GM12878 (cell line): ENCODE results near the gene NKTR.

Experiments used
- MXI1 ChIP-seq: fragments of 150-350 bp; IDR thresholded peaks from 2 replicates; pipeline ENCODE4 v1.6.1; 2011; ENCODE audit warnings: low read depth, mild to moderate bottlenecking, inconsistent platforms, low read length, improper control_type of control experiment
- RB1 ChIP-seq: fragments of 450-650 bp; formaldehyde crosslinking; IDR thresholded peaks from 2 replicates; pipeline ENCODE4 v1.6.1; 2017; ENCODE audit warnings: mild to moderate bottlenecking, borderline replicate concordance
- SPI1 ChIP-seq: IDR thresholded peaks from 2 replicates; pipeline ENCODE4 v1.6.1; 2011; ENCODE audit warnings: low read depth, mild to moderate bottlenecking, low read length, moderate library complexity, borderline replicate concordance; ENCODE audit not compliant: insufficient read depth
- ZNF217 ChIP-seq: fragments of 450-650 bp; IDR thresholded peaks from 2 replicates; pipeline ENCODE4 v1.6.1; 2017; ENCODE audit warnings: antibody characterized with exemption, mild to moderate bottlenecking
- TF ChIP-seq, protein P1 (sequence below): IDR thresholded peaks from 2 replicates; pipeline ENCODE4 v1.6.1; 2011; ENCODE audit warnings: low read depth, low read length, improper control_type of control experiment, borderline replicate concordance
- TF ChIP-seq, protein P2 (sequence below), 3 experiments: IDR thresholded peaks in 2 of 3; conservative IDR thresholded peaks in 1 of 3; 2 replicates each; pipeline ENCODE4 v1.5.1; 2011; ENCODE audit warnings: low read depth in 3 of 3, low read length in 3 of 3, mild to moderate bottlenecking in 3 of 3, control low read depth in 2 of 3, moderate library complexity in 2 of 3, inconsistent platforms in 1 of 3, mixed read lengths in 1 of 3; ENCODE audit not compliant: control insufficient read depth in 2 of 3, insufficient read depth in 1 of 3; ENCODE audit errors: extremely low read depth in 1 of 3

DNA sequence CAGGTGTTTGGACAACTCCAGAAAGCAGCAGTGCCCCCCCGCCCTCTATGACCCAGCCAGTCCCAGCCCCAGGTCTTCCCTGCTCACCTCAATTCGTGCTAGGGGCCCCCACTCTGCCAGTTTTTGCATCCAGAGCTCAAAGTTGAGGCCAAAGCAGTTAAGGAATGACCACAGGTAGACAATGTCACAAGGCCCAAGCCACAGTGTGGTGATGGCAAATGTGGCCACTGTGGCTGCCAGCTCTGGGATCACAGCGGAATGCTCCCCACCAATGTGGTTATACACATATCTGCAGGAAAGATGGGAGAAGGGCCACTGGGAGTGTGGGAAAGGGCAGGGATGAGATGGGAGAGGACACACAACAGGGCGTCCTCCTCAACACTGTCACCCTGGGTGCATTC, 93.0 kb downstream of the NKTR start:
- TF ChIP-seq, protein P1, sequence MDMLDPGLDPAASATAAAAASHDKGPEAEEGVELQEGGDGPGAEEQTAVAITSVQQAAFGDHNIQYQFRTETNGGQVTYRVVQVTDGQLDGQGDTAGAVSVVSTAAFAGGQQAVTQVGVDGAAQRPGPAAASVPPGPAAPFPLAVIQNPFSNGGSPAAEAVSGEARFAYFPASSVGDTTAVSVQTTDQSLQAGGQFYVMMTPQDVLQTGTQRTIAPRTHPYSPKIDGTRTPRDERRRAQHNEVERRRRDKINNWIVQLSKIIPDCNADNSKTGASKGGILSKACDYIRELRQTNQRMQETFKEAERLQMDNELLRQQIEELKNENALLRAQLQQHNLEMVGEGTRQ = no peak
- no peak for TF ChIP-seq SPI1
- no peak for TF ChIP-seq RB1
- TF ChIP-seq, protein P2, sequence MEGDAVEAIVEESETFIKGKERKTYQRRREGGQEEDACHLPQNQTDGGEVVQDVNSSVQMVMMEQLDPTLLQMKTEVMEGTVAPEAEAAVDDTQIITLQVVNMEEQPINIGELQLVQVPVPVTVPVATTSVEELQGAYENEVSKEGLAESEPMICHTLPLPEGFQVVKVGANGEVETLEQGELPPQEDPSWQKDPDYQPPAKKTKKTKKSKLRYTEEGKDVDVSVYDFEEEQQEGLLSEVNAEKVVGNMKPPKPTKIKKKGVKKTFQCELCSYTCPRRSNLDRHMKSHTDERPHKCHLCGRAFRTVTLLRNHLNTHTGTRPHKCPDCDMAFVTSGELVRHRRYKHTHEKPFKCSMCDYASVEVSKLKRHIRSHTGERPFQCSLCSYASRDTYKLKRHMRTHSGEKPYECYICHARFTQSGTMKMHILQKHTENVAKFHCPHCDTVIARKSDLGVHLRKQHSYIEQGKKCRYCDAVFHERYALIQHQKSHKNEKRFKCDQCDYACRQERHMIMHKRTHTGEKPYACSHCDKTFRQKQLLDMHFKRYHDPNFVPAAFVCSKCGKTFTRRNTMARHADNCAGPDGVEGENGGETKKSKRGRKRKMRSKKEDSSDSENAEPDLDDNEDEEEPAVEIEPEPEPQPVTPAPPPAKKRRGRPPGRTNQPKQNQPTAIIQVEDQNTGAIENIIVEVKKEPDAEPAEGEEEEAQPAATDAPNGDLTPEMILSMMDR (IDR thresholded peaks at IDR 0.05 in 2 of 3, conservative IDR thresholded peaks at IDR 0.05 in 1 of 3; ENCODE audit: control insufficient read depth in 2 of 3, extremely low read depth in 1 of 3, insufficient read depth in 1 of 3, low read depth in 3 of 3, low read length in 3 of 3) = no peak
- TF ChIP-seq MXI1 = no peak
- TF ChIP-seq ZNF217 = no peak
